Adrenal gland (tissue), 5 donors: Measurements from ENCODE around the gene PDGFB.

Experiments used
- CTCF ChIP-seq, 6 experiments: fragments of 450-650 bp in 4 of 6; fragments of 200-600 bp in 2 of 6; sonication (generic) in 1 of 6; IDR thresholded peaks; 1 replicate in 5 of 6; 2 replicates in 1 of 6; pipeline versions ENCODE4 v1.5.1 to v1.8.0; 2016 to 2021; ENCODE audit warnings: antibody characterized with exemption in 6 of 6, mild to moderate bottlenecking in 2 of 6, moderate library complexity in 1 of 6
- POLR2A ChIP-seq, 2 donors: fragments of 450-650 bp; IDR thresholded peaks; one replicate each; pipeline ENCODE4 v1.6.1; 2017; ENCODE audit warnings: antibody characterized with exemption in 2 of 2, mild to moderate bottlenecking in 2 of 2, moderate library complexity in 1 of 2
- donor health status: DM: no; HTN: no; CAD: no.

GRCh38 chr22:39208013-39208680 is 36.6 kb downstream of the PDGFB start:
- no peak for TF ChIP-seq CTCF (IDR thresholded peaks at IDR 0.05)
- TF ChIP-seq POLR2A (IDR thresholded peaks at IDR 0.05): no peak
